H1 (cell line): Measurements from ENCODE around the gene BIN2. TPM values are rescaled to one million over a fixed set of nuclear protein-coding genes. Genes with fewer than 3 reads are reported as not detected.
A peak's percentile ranks its signal among the peaks of the same experiment; 100 is the strongest.

Source experiments
- BRCA1 ChIP-seq: IDR thresholded peaks from 2 replicates; pipeline ENCODE4 v1.6.1; 2012; ENCODE audit warnings: low read depth, low read length, improper control_type of control experiment
- CBX8 ChIP-seq: fragments of 300-800, 300-1000 bp; sonication (generic); IDR thresholded peaks from 2 replicates; pipeline ENCODE4 v1.7.1; 2016; ENCODE audit warnings: low read depth, low read length, borderline replicate concordance
- EGR1 ChIP-seq: IDR thresholded peaks from 2 replicates; pipeline ENCODE4 v1.6.1; 2011; ENCODE audit warnings: low read depth, low read length, borderline replicate concordance
- GABPA ChIP-seq: IDR thresholded peaks from 2 replicates; pipeline ENCODE4 v1.6.1; 2011; ENCODE audit warnings: mild to moderate bottlenecking, low read length, moderate library complexity, borderline replicate concordance; ENCODE audit not compliant: insufficient read depth
- GTF2F1 ChIP-seq: IDR thresholded peaks from 2 replicates; pipeline ENCODE4 v1.6.1; 2012; ENCODE audit warnings: low read depth, low read length, improper control_type of control experiment, borderline replicate concordance
- NRF1 ChIP-seq: IDR thresholded peaks from 2 replicates; pipeline ENCODE4 v1.6.1; 2011; ENCODE audit warnings: mild to moderate bottlenecking, low read depth, low read length, improper control_type of control experiment
- PHF8 ChIP-seq: fragments of 200-600 bp; sonication (generic); conservative IDR thresholded peaks from 2 replicates; pipeline ENCODE4 v1.7.1; 2012; ENCODE audit warnings: low read depth, mild to moderate bottlenecking, inconsistent platforms, low read length, moderate library complexity
- POLR2A ChIP-seq, 2 experiments: IDR thresholded peaks; 1 replicate in 1 of 2; 2 replicates in 1 of 2; pipeline ENCODE4 v1.6.1; 2011; ENCODE audit warnings: low read depth in 2 of 2, low read length in 2 of 2, mild to moderate bottlenecking in 2 of 2; ENCODE audit errors: control extremely low read depth in 1 of 2
- RBBP5 ChIP-seq: IDR thresholded peaks from 2 replicates; pipeline ENCODE4 v1.7.1; 2012; ENCODE audit warnings: low read depth, mild to moderate bottlenecking, inconsistent platforms, low read length, moderate library complexity, borderline replicate concordance
- RNF2 ChIP-seq: fragments of 200-900, 300-1000 bp; sonication (generic); IDR thresholded peaks from 2 replicates; pipeline ENCODE4 v1.7.1; 2016; ENCODE audit warnings: borderline replicate concordance, low read depth, mild to moderate bottlenecking, antibody characterized with exemption, low read length; ENCODE audit not compliant: poor library complexity, severe bottlenecking; ENCODE audit errors: missing control alignments
- SIN3A ChIP-seq, 2 experiments: IDR thresholded peaks in 1 of 2; conservative IDR thresholded peaks in 1 of 2; 2 replicates each; pipeline ENCODE4 v1.6.1; 2011 to 2012; ENCODE audit warnings: low read length in 2 of 2, improper control_type of control experiment in 1 of 2, low read depth in 1 of 2, mild to moderate bottlenecking in 1 of 2
- SP1 ChIP-seq: IDR thresholded peaks from 2 replicates; pipeline ENCODE4 v1.6.1; 2011; ENCODE audit warnings: low read depth, low read length
- SUZ12 ChIP-seq: fragments of 200-600 bp; sonication (generic); IDR thresholded peaks from 2 replicates; pipeline ENCODE4 v1.6.1; 2012; ENCODE audit warnings: mild to moderate bottlenecking, inconsistent platforms, low read length, moderate library complexity, mixed read lengths
- TAF1 ChIP-seq: IDR thresholded peaks from 2 replicates; pipeline ENCODE4 v1.6.1; 2011; ENCODE audit warnings: mild to moderate bottlenecking, low read depth, low read length
- TAF7 ChIP-seq: optimal IDR thresholded peaks from 2 replicates; pipeline ENCODE3; 2011; ENCODE audit warnings: low read depth, mild to moderate bottlenecking, inconsistent platforms, low read length, moderate library complexity, borderline replicate concordance
- TBP ChIP-seq: IDR thresholded peaks from 2 replicates; pipeline ENCODE4 v1.6.1; 2011; ENCODE audit warnings: low read depth, low read length, improper control_type of control experiment
- polyA plus RNA-seq, 7 experiments: library from polyadenylated mRNA; depleted of rRNA in 3 of 7; stranded (reverse) in 5 of 7; unstranded in 2 of 7; fragments of >200 nt in 5 of 7; fragments of 200-250 nt in 2 of 7; gene quantifications; 1 replicate in 5 of 7; 2 replicates in 1 of 7; 4 replicates in 1 of 7; pipeline versions ENCODE4 v1.2.1 to v1.2.3, GENCODE V29; 2011 to 2013; ENCODE audit warnings: missing spikeins in 2 of 7, mixed read lengths in 2 of 7
- total RNA-seq: library from RNA; stranded (reverse); fragmentation: NEBNext Ultra II Directional; extraction: Animal tissue kit (Norgen Biotek cat#: 25700); gene quantifications from 2 replicates; pipeline ENCODE4 v1.2.1, GENCODE V29; 2021
- TF ChIP-seq, protein P1 (sequence below): IDR thresholded peaks from 2 replicates; pipeline ENCODE4 v1.6.1; 2012; ENCODE audit warnings: inconsistent platforms
- TF ChIP-seq, protein P2 (sequence below): IDR thresholded peaks from 2 replicates; pipeline ENCODE4 v1.6.1; 2012; ENCODE audit warnings: inconsistent platforms

BIN2 gene
- total and polyA plus RNA-seq, 2 of the 8 experiments (the other 6 are each of a cell fraction or from before 2014, with no cell fraction given): not detected

DNA sequence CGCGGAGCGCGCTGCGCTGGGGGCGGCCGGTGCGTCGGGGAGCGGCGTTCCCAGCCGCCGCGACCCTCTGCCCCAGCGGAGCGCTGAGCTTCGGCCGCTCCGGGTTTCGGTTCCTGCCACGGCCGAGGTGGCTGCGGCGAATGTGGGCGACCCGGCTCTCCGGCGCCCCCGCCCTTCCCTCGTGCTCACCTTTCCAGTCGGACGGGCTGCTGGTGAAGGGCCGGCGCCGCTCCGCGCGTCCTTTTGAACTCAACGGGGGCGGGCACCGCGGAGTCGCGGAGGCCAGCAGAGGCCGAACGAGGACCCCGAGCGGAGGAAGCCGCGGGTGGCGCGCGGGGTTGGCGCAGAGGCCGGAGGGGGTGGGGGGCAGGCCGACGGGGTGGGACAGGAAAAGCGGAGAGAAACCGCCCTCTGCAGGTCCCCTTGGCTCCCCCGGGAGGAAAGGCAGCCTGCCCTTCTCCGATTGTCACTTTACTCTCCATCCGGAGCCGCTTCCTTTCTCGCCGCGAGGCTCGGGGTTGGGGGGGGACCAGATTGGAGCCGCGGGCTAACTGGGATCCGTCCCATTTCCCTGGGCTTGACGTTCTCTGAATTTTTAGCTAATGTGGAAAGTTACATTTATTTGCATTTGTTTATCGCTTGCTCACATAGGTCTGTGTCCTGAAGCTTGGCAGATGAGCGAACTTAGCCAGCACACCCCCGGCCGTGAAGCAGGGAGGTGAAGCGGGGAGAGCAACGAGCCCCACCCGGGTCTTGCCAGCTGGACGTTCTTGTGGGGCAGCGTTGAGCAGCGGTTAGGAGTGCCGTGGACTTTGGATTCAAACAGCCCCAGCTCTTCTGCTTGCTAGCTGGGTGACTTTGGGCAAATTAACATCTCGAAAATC lies 53.7 kb downstream of the BIN2 start, which contains the start of gene SMAGP (continued):
- TF ChIP-seq, protein P1, sequence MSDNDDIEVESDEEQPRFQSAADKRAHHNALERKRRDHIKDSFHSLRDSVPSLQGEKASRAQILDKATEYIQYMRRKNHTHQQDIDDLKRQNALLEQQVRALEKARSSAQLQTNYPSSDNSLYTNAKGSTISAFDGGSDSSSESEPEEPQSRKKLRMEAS: peak; percentile 94
- no peak for TF ChIP-seq BRCA1
- peak; percentile 45; the same call in 1 of the 2 replicates for TF ChIP-seq GABPA
- TF ChIP-seq, protein P2, sequence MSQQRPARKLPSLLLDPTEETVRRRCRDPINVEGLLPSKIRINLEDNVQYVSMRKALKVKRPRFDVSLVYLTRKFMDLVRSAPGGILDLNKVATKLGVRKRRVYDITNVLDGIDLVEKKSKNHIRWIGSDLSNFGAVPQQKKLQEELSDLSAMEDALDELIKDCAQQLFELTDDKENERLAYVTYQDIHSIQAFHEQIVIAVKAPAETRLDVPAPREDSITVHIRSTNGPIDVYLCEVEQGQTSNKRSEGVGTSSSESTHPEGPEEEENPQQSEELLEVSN: peak; percentile 69; the same call in 1 of the 2 replicates
- TF ChIP-seq SUZ12: peak; percentile 38; the same call in 1 of the 2 replicates
- peak; percentile 51; the same call in 1 of the 2 replicates for TF ChIP-seq TAF1
- 0 out of 2 replicates have a peak, but pooled peaks have one; percentile 20 for TF ChIP-seq TBP
- no peak for TF ChIP-seq NRF1
- no peak for TF ChIP-seq CBX8
- peak in 1 of 2 experiments; percentile 60; a peak in 2 of 4 replicates for TF ChIP-seq SIN3A (conservative IDR thresholded peaks at IDR 0.05 in 1 of 2, IDR thresholded peaks at IDR 0.05 in 1 of 2; ENCODE audit: low read depth in 1 of 2, low read length in 2 of 2)
- TF ChIP-seq RNF2: no peak
- TF ChIP-seq GTF2F1: no peak
- peak; percentile 43 to 63 for TF ChIP-seq POLR2A (IDR thresholded peaks at IDR 0.05; ENCODE audit: control extremely low read depth in 1 of 2, low read depth in 2 of 2, low read length in 2 of 2)
- TF ChIP-seq PHF8: 0 out of 2 replicates have a peak, but pooled peaks have one; percentile 25
- peak; percentile 66 for TF ChIP-seq TAF7
- 0 out of 2 replicates have a peak, but pooled peaks have one; percentile 29 for TF ChIP-seq SP1
- peak; percentile 85; the same call in 1 of the 2 replicates for TF ChIP-seq RBBP5
- peak; percentile 37; the same call in 1 of the 2 replicates for TF ChIP-seq EGR1
